Neutrophil (primary cell): Measurements from ENCODE around the gene MEIS2.

Source experiments
- H3K27ac ChIP-seq: fragments of 200-600 bp; sonication (generic); 2 replicates; pipeline ENCODE4 v1.5.1; 2016; ENCODE audit warnings: mild to moderate bottlenecking, moderate library complexity
- H3K27me3 ChIP-seq: fragments of 200-600 bp; sonication (generic); 2 replicates; pipeline ENCODE4 v1.6.0; 2016; ENCODE audit warnings: mild to moderate bottlenecking
- H3K36me3 ChIP-seq: fragments of 200-600 bp; sonication (generic); 2 replicates; pipeline ENCODE4 v1.5.1; 2017
- H3K4me1 ChIP-seq, 2 experiments: fragments of 200-600 bp in 1 of 2; sonication (generic) in 1 of 2; 1 replicate in 1 of 2; 2 replicates in 1 of 2; pipeline versions ENCODE4 v1.5.1 to v1.6.1; 2013 to 2016; ENCODE audit warnings: low read depth in 1 of 2, low read length in 1 of 2, mild to moderate bottlenecking in 1 of 2, moderate library complexity in 1 of 2; ENCODE audit not compliant: control insufficient read depth in 1 of 2, insufficient read depth in 1 of 2
- H3K4me3 ChIP-seq, 2 experiments: fragments of 200-600 bp in 1 of 2; sonication (generic) in 1 of 2; 1 replicate in 1 of 2; 2 replicates in 1 of 2; pipeline ENCODE4 v1.5.1; 2013 to 2016; ENCODE audit warnings: low read depth in 1 of 2, low read length in 1 of 2, mild to moderate bottlenecking in 1 of 2, moderate library complexity in 1 of 2
- H3K9me3 ChIP-seq: fragments of 200-600 bp; sonication (generic); 2 replicates; pipeline ENCODE4 v1.5.1; 2016
- CTCF ChIP-seq: fragments of 200-600 bp; sonication (generic); IDR thresholded peaks from 2 replicates; pipeline ENCODE4 v1.5.1; 2016; ENCODE audit warnings: antibody characterized with exemption

Gene MEIS2

DNA sequence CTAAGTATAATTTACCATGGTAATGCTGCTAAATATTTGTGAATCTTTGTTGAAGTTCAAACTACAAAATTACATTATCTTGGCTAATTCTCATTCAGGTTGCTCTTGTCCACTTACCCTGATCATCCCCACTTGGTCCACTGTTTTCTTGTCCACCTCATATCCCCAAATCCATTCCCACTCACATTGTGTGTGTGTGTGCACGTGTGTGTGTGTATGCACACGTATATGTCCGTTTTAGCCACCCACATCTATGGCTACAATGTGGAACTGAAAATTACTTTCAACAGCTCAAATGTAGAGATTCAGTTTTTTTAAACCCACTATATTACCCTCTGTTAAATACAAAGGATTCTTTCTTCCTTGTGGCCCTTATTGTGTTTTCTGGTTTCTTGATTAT lies 15.2 kb upstream of the MEIS2 start:
- H3K9me3 ChIP-seq, result no peaks in the 10 kb centered on the region
- no peak overlapping the region for H3K27ac ChIP-seq
- peaks cover 59% of the 10 kb centered on the region for H3K27me3 ChIP-seq
- H3K4me1 ChIP-seq, result peaks cover 0 to 4% of the 10 kb centered on the region in 2 experiments
- no peak for TF ChIP-seq CTCF
- no peak overlapping the region for H3K4me3 ChIP-seq
- H3K36me3 ChIP-seq, result no peaks in the 10 kb centered on the region

DNA sequence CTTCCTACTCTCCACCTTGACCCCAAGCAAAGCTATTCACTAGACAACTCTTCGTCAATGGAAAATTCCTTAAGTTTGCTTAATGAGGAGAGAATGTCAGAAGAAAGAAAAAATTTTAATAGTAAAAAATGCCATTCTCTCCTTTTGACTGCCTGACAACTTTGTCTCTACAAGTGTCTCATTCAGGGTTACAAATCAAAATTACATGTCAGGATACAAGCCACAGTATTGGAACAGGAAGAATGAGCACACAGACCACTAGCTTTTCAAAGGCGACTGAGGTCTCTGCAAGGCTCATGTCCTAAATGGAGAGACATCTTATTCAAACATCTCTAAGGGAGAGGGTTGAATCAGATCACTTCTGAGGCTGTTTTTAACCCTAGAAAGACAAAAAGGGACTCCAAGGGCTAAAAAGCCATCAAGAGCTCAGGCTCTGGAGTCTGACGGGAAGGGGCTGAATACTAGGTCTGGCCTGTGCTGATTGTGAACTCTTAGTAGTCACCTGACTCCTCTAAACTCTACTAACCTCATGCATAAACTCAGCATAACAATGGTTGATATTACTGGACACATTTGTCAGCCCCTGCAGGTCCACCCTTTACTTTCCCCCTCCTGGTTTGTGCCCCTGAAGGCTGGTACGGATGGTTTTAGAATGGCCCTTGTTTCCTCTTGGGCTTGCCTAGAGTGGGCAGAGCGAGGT lies 12.8 kb upstream of the MEIS2 start:
- no peak for TF ChIP-seq CTCF
- no peaks in the 10 kb centered on the region for H3K36me3 ChIP-seq
- H3K27ac ChIP-seq, result no peak overlapping the region
- H3K9me3 ChIP-seq, result no peaks in the 10 kb centered on the region
- peaks cover 83% of the 10 kb centered on the region for H3K27me3 ChIP-seq
- H3K4me1 ChIP-seq, result peaks cover 0 to 4% of the 10 kb centered on the region in 2 experiments
- no peak overlapping the region for H3K4me3 ChIP-seq

GRCh38 chr15:37112171-37112570 lies 11.8 kb upstream of the MEIS2 start:
- no peaks in the 10 kb centered on the region for H3K9me3 ChIP-seq
- H3K27me3 ChIP-seq, result peaks cover 93% of the 10 kb centered on the region
- H3K4me3 ChIP-seq, result no peak overlapping the region
- no peaks in the 10 kb centered on the region for H3K36me3 ChIP-seq
- H3K27ac ChIP-seq, result no peak overlapping the region
- TF ChIP-seq CTCF, result no peak
- H3K4me1 ChIP-seq, result peaks cover 0 to 4% of the 10 kb centered on the region in 2 experiments

- H3K27me3 ChIP-seq, result peaks cover 100% of the 10 kb centered on the region
- peaks cover 0 to 4% of the 10 kb centered on the region in 2 experiments for H3K4me1 ChIP-seq
- TF ChIP-seq CTCF, result no peak
- H3K36me3 ChIP-seq, result no peaks in the 10 kb centered on the region
- H3K9me3 ChIP-seq, result no peaks in the 10 kb centered on the region
- no peak overlapping the region for H3K4me3 ChIP-seq
- no peak overlapping the region for H3K27ac ChIP-seq
These were observed 11.0 kb upstream of the MEIS2 start for GRCh38 chr15:37111427-37111717.

- H3K4me3 ChIP-seq, result no peak overlapping the region
- H3K9me3 ChIP-seq, result no peaks in the 10 kb centered on the region
- no peaks in the 10 kb centered on the region for H3K36me3 ChIP-seq
- H3K4me1 ChIP-seq, result peaks cover 0 to 4% of the 10 kb centered on the region in 2 experiments
- H3K27me3 ChIP-seq, result peaks cover 100% of the 10 kb centered on the region
- no peak for TF ChIP-seq CTCF
- H3K27ac ChIP-seq, result no peak overlapping the region
These were observed 9.7 kb upstream of the MEIS2 start for GRCh38 chr15:37109872-37110572.
